CD4-positive, alpha-beta T cell treated with Interleukin-17A for 1 hour (primary cell): Measurements from ENCODE around the gene WWOX.

ENCODE experiments used
- DNase-seq: peaks from one replicate; pipeline ENCODE4 v3.0.0-alpha.2; 2020

The WWOX gene

DNA sequence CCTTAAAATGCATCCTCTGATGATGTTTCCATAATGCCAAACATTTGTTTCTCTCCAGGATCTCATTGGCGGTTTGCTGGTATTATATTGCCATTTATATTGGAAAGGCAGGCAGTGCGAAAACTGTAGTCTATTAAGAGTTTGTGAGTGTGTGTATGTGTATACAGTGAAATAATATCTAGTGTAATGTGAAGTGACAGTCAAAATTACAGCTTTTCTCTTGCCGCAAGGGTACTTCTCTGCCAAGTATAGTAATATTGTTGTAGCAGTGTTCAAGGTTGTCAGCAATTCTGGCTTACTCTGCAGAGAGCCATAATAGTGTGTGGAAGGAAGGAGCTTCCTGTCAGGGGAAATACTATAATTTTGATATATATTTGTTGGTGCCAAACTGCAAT, 178.6 kb downstream of the WWOX start:
- no peak for DNase-seq

GRCh38 chr16:78281115-78281514, 181.7 kb downstream of the WWOX start:
- no peak for DNase-seq

DNA sequence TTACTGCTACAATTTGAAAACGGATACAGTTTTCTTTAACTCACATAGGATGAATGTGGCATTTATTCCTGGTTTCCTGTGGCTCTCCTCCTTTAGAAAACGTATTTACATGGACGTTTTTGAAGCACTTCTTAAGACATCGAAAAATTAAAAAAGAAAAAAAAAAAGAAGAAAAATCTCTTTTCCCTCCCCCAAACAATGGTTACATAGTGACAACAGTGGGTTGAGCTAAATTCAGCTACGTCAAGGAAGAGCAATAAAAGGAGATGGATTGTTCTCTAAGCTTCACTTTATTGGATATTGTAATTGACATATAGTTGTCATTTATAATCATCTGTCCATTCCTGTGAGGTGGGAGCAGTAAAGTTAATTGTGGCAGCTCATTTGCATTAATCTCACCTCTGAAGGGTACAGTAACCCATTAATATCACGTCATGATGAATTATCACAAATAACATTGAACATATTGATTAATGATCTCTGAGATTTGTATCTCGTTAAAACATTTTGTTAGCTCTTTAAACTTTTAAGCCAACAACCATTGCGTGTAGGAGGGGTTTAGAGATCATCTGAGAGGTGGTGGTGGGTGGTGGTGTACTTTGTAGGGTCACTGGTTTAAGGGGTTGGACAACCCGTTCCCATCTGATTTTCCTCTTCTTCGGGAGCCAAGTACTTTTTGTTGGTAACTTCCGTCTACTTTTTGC, 184.2 kb downstream of the WWOX start:
- no peak for DNase-seq

DNA sequence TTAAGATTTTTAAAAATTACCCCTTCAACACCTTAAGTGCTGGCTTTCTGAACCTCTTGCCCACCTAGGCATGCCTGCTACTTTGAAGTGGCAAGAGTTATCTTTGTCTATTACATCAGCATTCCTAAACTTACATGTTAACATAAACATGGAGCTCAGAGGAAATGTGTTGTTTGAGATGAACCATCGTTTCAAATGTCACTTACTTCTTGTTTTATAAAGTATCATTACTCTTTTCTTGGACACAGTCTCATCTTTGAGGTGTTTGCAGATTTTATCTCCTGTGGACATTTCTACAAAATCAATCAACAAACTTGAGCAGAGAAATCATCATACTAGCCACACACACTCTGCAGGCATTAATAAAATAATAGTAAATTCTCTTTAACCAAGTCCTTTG, 184.9 kb downstream of the WWOX start:
- DNase-seq, result no peak

DNA sequence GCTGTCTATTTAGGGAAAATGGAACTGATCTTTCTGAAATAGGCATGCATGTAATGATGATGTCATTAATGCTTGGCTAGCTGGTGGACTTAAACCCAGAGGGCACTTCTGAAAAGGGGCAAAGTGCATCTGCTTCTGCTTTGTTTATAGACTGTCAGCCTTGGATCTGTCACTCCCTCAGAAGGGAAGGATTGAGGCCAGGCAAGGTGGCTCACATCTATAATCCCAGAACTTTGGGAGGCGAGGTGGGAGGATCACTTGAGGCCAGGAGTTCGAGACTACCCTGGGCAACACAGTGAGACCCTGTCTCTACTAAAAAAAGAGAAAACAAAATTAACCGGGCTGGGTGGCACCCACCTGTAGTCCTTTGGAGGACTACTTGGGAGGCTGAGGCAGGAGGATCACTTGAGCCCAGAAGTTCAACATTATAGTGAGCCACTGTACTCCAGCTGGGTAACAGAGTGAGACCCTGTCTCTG, 185.5 kb downstream of the WWOX start:
- DNase-seq, result no peak

GRCh38 chr16:78285437-78285922, 186.0 kb downstream of the WWOX start:
- DNase-seq, result no peak

GRCh38 chr16:78286065-78286464, 186.6 kb downstream of the WWOX start:
- no peak for DNase-seq

GRCh38 chr16:78288888-78289287, 189.4 kb downstream of the WWOX start:
- no peak for DNase-seq

GRCh38 chr16:78289373-78289772, 189.9 kb downstream of the WWOX start:
- DNase-seq, result no peak

GRCh38 chr16:78289844-78290277, 190.4 kb downstream of the WWOX start:
- DNase-seq, result no peak

DNA sequence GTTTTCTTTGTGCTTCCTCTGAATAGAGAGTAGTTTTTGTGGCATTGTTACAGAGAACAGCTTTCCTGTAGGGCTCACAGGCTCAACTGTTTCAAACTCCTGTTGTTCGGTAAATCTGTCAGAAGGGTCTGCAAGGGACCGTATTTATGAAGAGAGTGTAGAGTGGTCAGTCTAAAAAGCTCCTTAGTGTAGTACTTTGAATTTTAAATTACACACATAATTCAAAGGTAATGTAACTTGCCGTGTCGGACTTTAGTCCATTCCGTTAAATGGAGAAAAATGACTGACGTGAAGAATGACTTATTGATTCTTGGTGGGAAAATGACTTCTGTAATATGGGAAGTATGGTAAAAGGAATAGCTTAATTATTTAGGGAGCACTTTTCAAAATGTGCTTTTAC, 190.9 kb downstream of the WWOX start:
- no peak for DNase-seq

GRCh38 chr16:78290872-78291591, 191.6 kb downstream of the WWOX start:
- no peak for DNase-seq

DNA sequence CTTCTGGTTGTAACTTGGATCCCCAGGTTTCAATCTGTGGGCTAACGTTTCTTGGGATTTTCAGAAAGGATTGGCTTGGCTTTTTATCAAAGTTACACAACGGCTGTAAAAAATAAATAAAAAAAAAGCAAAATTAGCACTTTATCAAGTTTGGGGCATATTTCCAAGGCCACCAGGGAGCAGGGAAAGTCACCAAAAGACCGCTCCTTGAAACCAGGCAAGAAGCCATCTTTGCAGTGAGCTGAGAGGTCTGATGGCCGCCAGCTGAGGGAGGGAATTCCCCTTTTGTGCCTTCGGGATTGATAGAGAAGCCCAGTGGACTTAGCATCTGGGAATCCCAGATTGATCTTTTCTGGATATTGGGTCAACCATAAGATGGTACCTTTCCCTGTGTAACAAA, 192.2 kb downstream of the WWOX start:
- DNase-seq, result no peak

- DNase-seq, result no peak
Measured at GRCh38 chr16:78292086-78292843, 192.8 kb downstream of the WWOX start.

DNA sequence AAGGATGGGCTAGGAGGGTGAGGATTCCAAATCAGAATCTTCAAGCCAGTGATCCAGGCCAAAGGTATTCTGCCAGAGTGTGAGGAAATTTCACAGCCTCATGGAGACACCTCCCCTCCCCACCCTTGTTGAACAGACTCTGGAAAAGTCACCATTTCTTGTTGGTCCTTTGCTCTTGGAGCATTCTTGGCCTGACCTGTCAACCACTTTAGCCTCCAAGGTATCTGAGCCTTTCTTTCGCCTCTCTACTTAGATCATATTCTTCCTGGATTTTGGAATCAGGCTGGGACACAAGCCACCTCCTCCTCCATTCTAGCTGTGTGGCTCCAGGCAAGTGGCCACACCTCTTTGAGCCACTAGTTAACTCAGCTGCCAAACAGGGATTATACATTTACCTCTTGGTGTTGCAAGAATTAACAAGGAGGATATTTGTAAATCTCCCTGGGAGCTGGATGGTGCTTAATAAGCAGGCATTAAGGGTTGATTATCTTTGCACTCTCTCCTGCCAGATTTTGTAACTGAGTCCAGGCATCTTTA, 193.5 kb downstream of the WWOX start:
- DNase-seq, result no peak

- no peak for DNase-seq
Measured at GRCh38 chr16:78294538-78295225, 195.2 kb downstream of the WWOX start.

DNA sequence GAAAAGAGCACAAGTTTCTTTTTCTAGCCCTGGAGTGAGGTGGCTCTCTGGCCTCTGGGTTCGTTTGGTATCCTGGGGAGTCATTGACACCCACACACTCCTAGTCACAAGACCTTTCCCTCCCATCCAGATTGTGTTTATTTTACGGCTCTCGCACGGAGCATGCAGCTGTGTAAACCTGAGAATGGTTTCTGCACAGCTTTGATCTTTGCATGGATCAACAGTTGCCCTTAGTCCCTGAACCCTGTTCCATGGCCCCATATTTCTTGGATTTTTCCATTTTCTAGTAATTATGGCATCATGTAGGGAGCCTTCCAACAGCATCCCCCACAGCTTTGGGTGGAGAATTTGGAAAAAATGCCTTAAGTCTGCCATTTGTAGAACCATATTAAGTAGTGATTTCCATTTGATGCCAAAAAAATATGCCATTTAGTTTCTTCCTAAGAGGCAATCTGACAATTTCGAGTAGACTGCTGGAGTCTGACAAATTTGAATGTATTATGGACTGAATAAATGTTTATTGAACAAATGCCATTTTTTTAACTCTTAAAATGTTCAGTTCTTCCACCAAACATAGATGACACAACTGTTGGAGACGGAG, 197.7 kb downstream of the WWOX start:
- DNase-seq, result no peak

DNA sequence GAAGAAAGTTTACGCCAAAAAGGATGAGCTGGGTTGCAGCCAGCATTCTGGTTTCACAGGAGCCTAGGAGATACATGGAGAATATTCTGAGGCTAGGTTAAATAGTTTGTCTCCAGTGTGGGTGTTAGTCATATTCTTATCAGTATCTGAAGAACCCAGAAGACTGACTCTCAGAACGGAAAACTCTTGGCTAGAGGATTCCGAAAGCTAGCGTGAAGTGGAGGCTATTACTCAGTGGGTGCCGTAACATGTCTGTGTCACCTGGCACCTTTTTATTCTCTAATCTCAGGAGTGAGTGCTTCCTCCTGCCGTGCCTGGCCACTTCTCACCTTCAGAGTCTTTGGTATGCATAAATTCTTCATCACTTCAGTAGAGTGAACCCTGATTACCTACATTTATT, 199.5 kb downstream of the WWOX start:
- DNase-seq, result no peak

- no peak for DNase-seq
Measured at GRCh38 chr16:78300469-78300868, 201.0 kb downstream of the WWOX start.

- no peak for DNase-seq
Measured at GRCh38 chr16:78303946-78304345, 204.5 kb downstream of the WWOX start.

- no peak for DNase-seq
Measured at GRCh38 chr16:78306361-78306760, 206.9 kb downstream of the WWOX start.

DNA sequence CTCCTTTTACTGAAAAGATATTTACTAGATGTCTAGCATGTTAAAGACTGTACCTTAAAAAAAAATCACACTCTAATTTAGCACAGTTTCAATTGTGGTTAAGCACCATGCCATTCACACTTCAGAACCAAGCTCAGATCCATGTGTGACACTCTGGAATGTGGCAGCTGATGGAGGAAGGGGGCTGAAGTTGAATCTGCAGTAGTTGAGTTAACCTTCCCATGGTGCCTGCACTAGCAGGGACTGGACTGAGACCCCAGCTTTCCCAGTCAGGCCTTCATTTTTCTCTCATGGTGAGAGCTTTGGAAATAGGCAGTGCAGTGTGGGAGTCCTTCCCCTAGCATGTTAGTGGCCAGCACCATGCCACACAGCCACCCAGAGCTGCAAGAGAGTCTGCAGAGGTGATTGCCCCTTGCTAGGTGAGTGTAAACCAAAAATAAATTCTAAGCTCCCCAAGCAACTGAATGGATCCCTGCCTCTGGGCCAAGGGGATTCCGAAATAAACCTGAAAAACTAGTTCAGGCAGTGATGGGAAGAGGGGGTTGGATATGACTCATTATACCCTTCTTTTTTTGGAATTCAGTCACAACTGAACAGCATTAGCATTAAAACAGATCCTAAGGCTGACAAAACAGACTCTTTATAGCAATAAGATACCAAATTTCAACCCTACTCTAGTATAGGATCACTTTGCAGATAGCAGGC, 208.5 kb downstream of the WWOX start:
- no peak for DNase-seq
